HepG2 (cell line): Measurements from ENCODE around the gene MRI1. TPM values are rescaled to one million over a fixed set of nuclear protein-coding genes. Genes with fewer than 3 reads are reported as not detected.
A peak's percentile ranks its signal among the peaks of the same experiment; 100 is the strongest.

ENCODE experiments used
- ATAC-seq: fragments of 200-7000 bp; cut with Tn5 transposase; 3 replicates; pipeline ENCODE4 v1.9.1; 2020; ENCODE audit warnings: mild to moderate bottlenecking, moderate library complexity
- BruUV-seq: library from RNA; stranded (reverse); fragments of 400-500 nt; replicated peaks from 2 replicates; lab custom pipeline; 2021; lab: Mats Ljungman, UMichigan
- CTCF ChIA-PET: fragments of 300-600 bp; formaldehyde crosslinking; extraction: SDS; loops from one replicate; lab custom pipeline; 2021; ENCODE audit warnings: low total read pairs, inconsistent platforms, low intra/inter-chr PET ratio; lab: Yijun Ruan, JAX
- POLR2A ChIA-PET: fragments of 350-600 bp; sonication (Branson Sonifier 250); formaldehyde crosslinking; loops from one replicate; lab custom pipeline; 2020; ENCODE audit warnings: antibody characterized with exemption, inconsistent platforms; lab: Yijun Ruan, JAX
- DNase-seq: peaks from one replicate; pipeline ENCODE4 v3.0.0-alpha.2; 2015; ENCODE audit warnings: low spot score
- FAIRE-seq: peaks from 3 replicates; lab custom pipeline; 2011; peaks lifted over from hg19 to GRCh38; lab: Jason Lieb, UNC
- H2AFZ ChIP-seq: one replicate; pipeline ENCODE4 v1.6.1; 2011; ENCODE audit warnings: low read length, inconsistent platforms
- H3K27ac ChIP-seq: fragments of 300-600 bp; 3 replicates; pipeline ENCODE4 v1.8.0; 2011; ENCODE audit warnings: mixed run types, mild to moderate bottlenecking, mixed read lengths, low read length, inconsistent platforms; ENCODE audit not compliant: insufficient read depth; ENCODE audit errors: extremely low read length
- H3K27me3 ChIP-seq, 2 experiments: fragments of 200-600 bp in 1 of 2; 2 replicates in 1 of 2; 3 replicates in 1 of 2; pipeline versions ENCODE4 v1.6.0 to v1.8.0; 2011; ENCODE audit warnings: low read length in 2 of 2, mild to moderate bottlenecking in 2 of 2, moderate library complexity in 2 of 2, inconsistent platforms in 1 of 2; ENCODE audit not compliant: insufficient read depth in 2 of 2, control insufficient read depth in 1 of 2
- H3K36me3 ChIP-seq, 2 experiments: fragments of 200-600 bp in 1 of 2; replicated peaks in 1 of 2; 2 replicates in 1 of 2; 3 replicates in 1 of 2; pipeline versions ENCODE4 v1.5.1 to v1.8.0; 2011; ENCODE audit warnings: low read length in 2 of 2, inconsistent platforms in 1 of 2; ENCODE audit not compliant: insufficient read depth in 2 of 2, control insufficient read depth in 1 of 2
- H3K4me1 ChIP-seq: 2 replicates; pipeline ENCODE4 v1.5.1; 2012; ENCODE audit warnings: low read length, inconsistent platforms; ENCODE audit not compliant: insufficient read depth
- H3K4me2 ChIP-seq: 2 replicates; pipeline ENCODE4 v1.6.0; 2011; ENCODE audit warnings: low read depth, low read length, inconsistent platforms
- H3K4me3 ChIP-seq, 3 experiments: fragments of 200-600 bp in 1 of 3; sonication (generic), shearing (Covaris generic) in 1 of 3; replicated peaks in 1 of 3; 2 replicates each; pipeline ENCODE4 v1.5.1; 2011 to 2016; ENCODE audit warnings: low read length in 3 of 3, inconsistent platforms in 2 of 3, low read depth in 2 of 3, mild to moderate bottlenecking in 2 of 3, control low read depth in 1 of 3, mixed read lengths in 1 of 3; ENCODE audit not compliant: insufficient read depth in 1 of 3
- H3K79me2 ChIP-seq: one replicate; pipeline ENCODE4 v1.6.1; 2011; ENCODE audit warnings: low read length, inconsistent platforms; ENCODE audit not compliant: insufficient read depth
- H3K9ac ChIP-seq: 2 replicates; pipeline ENCODE4 v1.6.0; 2011; ENCODE audit warnings: mild to moderate bottlenecking, low read depth, low read length, inconsistent platforms; ENCODE audit not compliant: insufficient read depth
- H3K9me3 ChIP-seq: 2 replicates; pipeline ENCODE4 v1.5.1; 2012; ENCODE audit warnings: mild to moderate bottlenecking, low read length
- H4K20me1 ChIP-seq: 2 replicates; pipeline ENCODE4 v1.6.0; 2011; ENCODE audit warnings: inconsistent platforms, mild to moderate bottlenecking, low read length, moderate library complexity; ENCODE audit not compliant: insufficient read depth
- FOXO1 ChIP-seq: sonication (generic); formaldehyde crosslinking; IDR thresholded peaks from 2 replicates; pipeline ENCODE4 v1.4.0; 2020; ENCODE audit warnings: missing genetic modification reagents
- IKZF4 ChIP-seq: sonication (generic); formaldehyde crosslinking; IDR thresholded peaks from 2 replicates; pipeline ENCODE4 v1.5.1; 2020; ENCODE audit warnings: borderline replicate concordance, mild to moderate bottlenecking, low read depth, missing genetic modification reagents; ENCODE audit errors: not compliant biosample characterization
- JARID2 ChIP-seq: sonication (generic); formaldehyde crosslinking; IDR thresholded peaks from 2 replicates; pipeline ENCODE4 v1.8.1; 2023; ENCODE audit warnings: missing genetic modification reagents, inconsistent platforms; ENCODE audit not compliant: insufficient replicate concordance
- SETDB1 ChIP-seq: sonication (generic); formaldehyde crosslinking; IDR thresholded peaks from 2 replicates; pipeline ENCODE4 v1.5.1; 2020; ENCODE audit warnings: missing genetic modification reagents, mild to moderate bottlenecking, borderline replicate concordance
- SMAD9 ChIP-seq: sonication (generic); formaldehyde crosslinking; IDR thresholded peaks from 2 replicates; pipeline ENCODE4 v1.5.1; 2020; ENCODE audit warnings: mild to moderate bottlenecking, missing genetic modification reagents
- SMC3 ChIP-seq: IDR thresholded peaks from 2 replicates; pipeline ENCODE4 v1.6.1; 2011; ENCODE audit warnings: low read length, improper control_type of control experiment
- ZFX ChIP-seq: sonication (generic); formaldehyde crosslinking; IDR thresholded peaks from 2 replicates; pipeline ENCODE4 v1.4.0; 2020; ENCODE audit warnings: mild to moderate bottlenecking, low read depth, missing genetic modification reagents, moderate library complexity
- ZFYVE20 ChIP-seq: sonication (generic); formaldehyde crosslinking; IDR thresholded peaks from 2 replicates; pipeline ENCODE4 v1.8.0; 2023; ENCODE audit warnings: low read depth, mild to moderate bottlenecking, moderate library complexity, missing genetic modification reagents, borderline replicate concordance
- ZNF547 ChIP-seq: sonication (generic); formaldehyde crosslinking; IDR thresholded peaks from 2 replicates; pipeline ENCODE4 v1.5.1; 2020; ENCODE audit warnings: mild to moderate bottlenecking, missing genetic modification reagents
- ZNF703 ChIP-seq: sonication (generic); formaldehyde crosslinking; IDR thresholded peaks from 2 replicates; pipeline ENCODE4 v1.5.1; 2020; ENCODE audit warnings: missing genetic modification reagents, mild to moderate bottlenecking, moderate library complexity, borderline replicate concordance
- WGBS: methylation state at CpG from one replicate; pipeline ENCODE4 v1.1.6; 2017; ENCODE audit warnings: low lambda C conversion rate; 5-methylcytosine and 5-hydroxymethylcytosine counted together
- in situ Hi-C: cut with HindIII; loops from 2 replicates; pipeline ENCODE4 v1.10.0; 2017; ENCODE audit warnings: low pct_unique_long_range_greater_than_20kb; ENCODE audit not compliant: extremely low pct_ligation_motif_present
- intact Hi-C: fragments of 100-400 bp; cut with micrococcal nuclease; formaldehyde crosslinking; loops from one replicate; pipeline ENCODE4 v1.10.0; 2022; ENCODE audit not compliant: unreplicated experiment
- polyA plus RNA-seq, 8 experiments: library from polyadenylated mRNA; depleted of rRNA in 3 of 8; stranded (reverse) in 7 of 8; unstranded in 1 of 8; fragments of >200 nt; fragmentation: Illumina TruSeq in 4 of 8; extraction: Trizol in 4 of 8; gene quantifications; 2 replicates each; pipeline versions ENCODE4 v1.2.1 to v1.2.3, GENCODE V29; 2011 to 2016; ENCODE audit warnings: low read depth in 4 of 8, missing spikeins in 1 of 8, mixed read lengths in 1 of 8; ENCODE audit not compliant: insufficient read depth in 1 of 8
- total RNA-seq, 5 experiments: library from RNA; depleted of rRNA; stranded (reverse); fragments of >200 nt; fragmentation: Illumina TruSeq; extraction: Trizol; gene quantifications; 2 replicates each; pipeline ENCODE4 v1.2.3, GENCODE V29; 2016; ENCODE audit warnings: low read depth in 1 of 5
- TF ChIP-seq, protein P1 (sequence below): sonication (generic); formaldehyde crosslinking; IDR thresholded peaks from 2 replicates; pipeline ENCODE4 v1.4.0; 2020; ENCODE audit warnings: low read depth, mild to moderate bottlenecking, missing genetic modification reagents
- TF ChIP-seq, protein P2 (sequence below): sonication (generic); formaldehyde crosslinking; IDR thresholded peaks from 2 replicates; pipeline ENCODE4 v1.4.0; 2020; ENCODE audit warnings: mild to moderate bottlenecking, missing genetic modification reagents
- TF ChIP-seq, protein P3 (sequence below): sonication (generic); formaldehyde crosslinking; IDR thresholded peaks from 2 replicates; pipeline ENCODE4 v1.4.0; 2020; ENCODE audit warnings: missing genetic modification reagents, mild to moderate bottlenecking, borderline replicate concordance
- TF ChIP-seq, protein P4 (sequence below): IDR thresholded peaks from 2 replicates; pipeline ENCODE4 v1.6.1; 2018; ENCODE audit warnings: missing genetic modification reagents, mild to moderate bottlenecking, missing compliant biosample characterization

MRI1 gene
- total and polyA plus RNA-seq, 2 of the 13 experiments (the other 11 are each of a cell fraction or from before 2014, with no cell fraction given): 20.1 to 20.6 TPM

DNA sequence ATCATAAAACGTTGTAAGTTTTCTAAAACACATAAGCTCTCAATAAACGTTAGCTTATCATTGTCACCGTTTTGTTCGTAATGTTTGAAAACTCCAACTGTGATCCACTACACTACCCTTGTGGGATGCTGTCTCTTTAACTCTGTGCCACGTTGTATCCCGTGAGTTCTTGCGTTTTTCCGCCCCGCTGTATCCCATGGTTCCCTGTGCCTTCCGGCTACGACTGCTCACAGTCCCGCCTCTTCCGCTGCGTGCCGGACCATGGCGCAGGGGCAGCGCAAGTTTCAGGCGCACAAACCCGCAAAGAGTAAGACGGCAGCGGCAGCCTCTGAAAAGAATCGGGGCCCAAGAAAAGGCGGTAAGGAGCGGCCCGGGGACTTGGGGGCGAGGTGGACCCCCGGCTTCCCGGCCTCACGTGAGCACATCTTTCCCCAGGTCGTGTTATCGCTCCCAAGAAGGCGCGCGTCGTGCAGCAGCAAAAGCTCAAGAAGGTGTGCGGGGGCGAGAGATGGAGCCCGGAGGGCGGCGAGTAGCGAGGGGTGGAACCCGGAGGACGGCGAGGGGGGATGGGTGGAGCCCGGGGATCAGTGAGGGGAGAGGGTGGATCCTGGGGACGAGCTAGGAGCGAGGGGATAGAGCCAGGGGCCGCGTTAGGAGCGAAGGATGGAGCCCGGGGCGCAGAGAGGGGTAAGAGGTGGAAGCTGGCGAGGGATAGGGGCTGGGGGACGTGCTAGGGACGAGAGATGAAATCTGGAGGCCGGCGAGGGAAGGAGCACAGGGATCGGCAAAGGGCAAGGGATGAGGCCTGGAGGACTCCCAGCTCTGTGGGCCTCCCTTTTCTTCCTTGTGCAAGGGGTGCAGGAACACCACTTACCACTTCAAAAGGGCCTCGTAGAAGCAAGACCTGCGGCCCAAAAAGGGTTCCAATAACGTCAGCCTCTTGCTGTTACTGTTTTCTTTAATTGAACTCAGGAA lies 10.2 kb downstream of the MRI1 start, which contains the start of gene C19orf53:
TSS of gene C19orf53 (plus strand) at position 240 of the 975 bp plus-strand sequence. CDS start at position 262, 22 bp downstream.
- Histone ChIP-seq H2AFZ (no peak within 1 kb of the TSS), H3K27ac (peak within 1 kb of the TSS; percentile 72), H4K20me1 (peaks cover 3% of the 10 kb centered on the region; the same call in 1 of the 2 replicates), H3K4me3 (peak within 1 kb of the TSS; percentile 88 to 99 (median 99)), H3K9ac (peak within 1 kb of the TSS; percentile 92), H3K79me2 (peaks cover 20% of the 10 kb centered on the region), H3K9me3 (no peaks in the 10 kb centered on the region), H3K36me3 (peaks cover 5 to 24% of the 10 kb centered on the region in 2 experiments), H3K4me2 (peak within 1 kb of the TSS; percentile 83), H3K4me1 (peaks cover 19% of the 10 kb centered on the region), H3K27me3 (no peaks in the 10 kb centered on the region)
- ATAC-seq (peak; percentile 99), FAIRE-seq (peak; percentile 83), DNase-seq (peak; percentile 81)
- in situ Hi-C loops (loop anchor here (25.0 kb wide), 1 partner anchor 288 kb away; the partner anchor contains the start of genes MISP3 and PALM3), intact Hi-C loops (no loop called here)
- WGBS: under 1% methylated on average over 61 of the region's 61 CpGs
- ChIA-PET POLR2A (interaction anchor here (0.8 to 3.1 kb wide), 12 partner anchors 10 to 306 kb away, joined by 3 to 20 read pairs (median 6); partner anchors contain the start of genes MRI1 and ZSWIM4), CTCF (no interaction called here)
- TSS peak; percentile 93 for BruUV-seq
- TF ChIP-seq, protein P1, sequence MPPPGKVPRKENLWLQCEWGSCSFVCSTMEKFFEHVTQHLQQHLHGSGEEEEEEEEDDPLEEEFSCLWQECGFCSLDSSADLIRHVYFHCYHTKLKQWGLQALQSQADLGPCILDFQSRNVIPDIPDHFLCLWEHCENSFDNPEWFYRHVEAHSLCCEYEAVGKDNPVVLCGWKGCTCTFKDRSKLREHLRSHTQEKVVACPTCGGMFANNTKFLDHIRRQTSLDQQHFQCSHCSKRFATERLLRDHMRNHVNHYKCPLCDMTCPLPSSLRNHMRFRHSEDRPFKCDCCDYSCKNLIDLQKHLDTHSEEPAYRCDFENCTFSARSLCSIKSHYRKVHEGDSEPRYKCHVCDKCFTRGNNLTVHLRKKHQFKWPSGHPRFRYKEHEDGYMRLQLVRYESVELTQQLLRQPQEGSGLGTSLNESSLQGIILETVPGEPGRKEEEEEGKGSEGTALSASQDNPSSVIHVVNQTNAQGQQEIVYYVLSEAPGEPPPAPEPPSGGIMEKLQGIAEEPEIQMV (CRISPR knock-in tag): peak; percentile 90
- TF ChIP-seq SETDB1: no peak
- TF ChIP-seq ZFYVE20: no peak
- TF ChIP-seq, protein P2, sequence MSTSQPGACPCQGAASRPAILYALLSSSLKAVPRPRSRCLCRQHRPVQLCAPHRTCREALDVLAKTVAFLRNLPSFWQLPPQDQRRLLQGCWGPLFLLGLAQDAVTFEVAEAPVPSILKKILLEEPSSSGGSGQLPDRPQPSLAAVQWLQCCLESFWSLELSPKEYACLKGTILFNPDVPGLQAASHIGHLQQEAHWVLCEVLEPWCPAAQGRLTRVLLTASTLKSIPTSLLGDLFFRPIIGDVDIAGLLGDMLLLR (CRISPR knock-in tag): peak; percentile 74
- peak; percentile 74 for TF ChIP-seq ZFX (CRISPR knock-in tag)
- TF ChIP-seq, protein P3, sequence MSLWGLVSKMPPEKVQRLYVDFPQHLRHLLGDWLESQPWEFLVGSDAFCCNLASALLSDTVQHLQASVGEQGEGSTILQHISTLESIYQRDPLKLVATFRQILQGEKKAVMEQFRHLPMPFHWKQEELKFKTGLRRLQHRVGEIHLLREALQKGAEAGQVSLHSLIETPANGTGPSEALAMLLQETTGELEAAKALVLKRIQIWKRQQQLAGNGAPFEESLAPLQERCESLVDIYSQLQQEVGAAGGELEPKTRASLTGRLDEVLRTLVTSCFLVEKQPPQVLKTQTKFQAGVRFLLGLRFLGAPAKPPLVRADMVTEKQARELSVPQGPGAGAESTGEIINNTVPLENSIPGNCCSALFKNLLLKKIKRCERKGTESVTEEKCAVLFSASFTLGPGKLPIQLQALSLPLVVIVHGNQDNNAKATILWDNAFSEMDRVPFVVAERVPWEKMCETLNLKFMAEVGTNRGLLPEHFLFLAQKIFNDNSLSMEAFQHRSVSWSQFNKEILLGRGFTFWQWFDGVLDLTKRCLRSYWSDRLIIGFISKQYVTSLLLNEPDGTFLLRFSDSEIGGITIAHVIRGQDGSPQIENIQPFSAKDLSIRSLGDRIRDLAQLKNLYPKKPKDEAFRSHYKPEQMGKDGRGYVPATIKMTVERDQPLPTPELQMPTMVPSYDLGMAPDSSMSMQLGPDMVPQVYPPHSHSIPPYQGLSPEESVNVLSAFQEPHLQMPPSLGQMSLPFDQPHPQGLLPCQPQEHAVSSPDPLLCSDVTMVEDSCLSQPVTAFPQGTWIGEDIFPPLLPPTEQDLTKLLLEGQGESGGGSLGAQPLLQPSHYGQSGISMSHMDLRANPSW: no peak
- TF ChIP-seq, protein P4, sequence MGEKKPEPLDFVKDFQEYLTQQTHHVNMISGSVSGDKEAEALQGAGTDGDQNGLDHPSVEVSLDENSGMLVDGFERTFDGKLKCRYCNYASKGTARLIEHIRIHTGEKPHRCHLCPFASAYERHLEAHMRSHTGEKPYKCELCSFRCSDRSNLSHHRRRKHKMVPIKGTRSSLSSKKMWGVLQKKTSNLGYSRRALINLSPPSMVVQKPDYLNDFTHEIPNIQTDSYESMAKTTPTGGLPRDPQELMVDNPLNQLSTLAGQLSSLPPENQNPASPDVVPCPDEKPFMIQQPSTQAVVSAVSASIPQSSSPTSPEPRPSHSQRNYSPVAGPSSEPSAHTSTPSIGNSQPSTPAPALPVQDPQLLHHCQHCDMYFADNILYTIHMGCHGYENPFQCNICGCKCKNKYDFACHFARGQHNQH (CRISPR knock-in tag): peak; percentile 82; the same call in 1 of the 2 replicates
- peak; percentile 55 for TF ChIP-seq IKZF4 (CRISPR knock-in tag)
- 0 out of 2 replicates have a peak, but pooled peaks have one; percentile 41 for TF ChIP-seq SMAD9
- TF ChIP-seq FOXO1 (CRISPR knock-in tag): peak; percentile 69
- TF ChIP-seq JARID2 (CRISPR knock-in tag): no peak
- no peak; the same call in 1 of the 2 replicates for TF ChIP-seq SMC3
- TF ChIP-seq ZNF703 (CRISPR knock-in tag): no peak
- peak; percentile 97 for TF ChIP-seq ZNF547 (CRISPR knock-in tag)
